GM23338 (cell line): ENCODE measurements around the gene BCS1L. TPM values are rescaled to one million over a fixed set of nuclear protein-coding genes. Genes with fewer than 3 reads are reported as not detected.
A peak's percentile ranks its signal among the peaks of the same experiment; 100 is the strongest.

Experiments used
- ATAC-seq: fragments of 200-7000 bp; cut with Tn5 transposase; 3 replicates; pipeline ENCODE4 v1.9.1; 2020
- DNase-seq: peaks from one replicate; pipeline ENCODE4 v3.0.0-alpha.2; 2015; ENCODE audit warnings: low spot score
- H2AFZ ChIP-seq: fragments of 200-600 bp; sonication (generic); 2 replicates; pipeline ENCODE4 v1.8.0; 2016; ENCODE audit warnings: antibody characterized with exemption, mild to moderate bottlenecking, moderate library complexity
- H3F3A ChIP-seq: fragments of 200-600 bp; sonication (generic); replicated peaks from 2 replicates; pipeline ENCODE4 v1.8.0; 2017; ENCODE audit warnings: antibody characterized with exemption, mixed run types, low read depth
- H3K27ac ChIP-seq: fragments of 200-600 bp; sonication (generic); 2 replicates; pipeline ENCODE4 v1.6.1; 2016; ENCODE audit warnings: low read depth
- H3K27me3 ChIP-seq: fragments of 200-600 bp; sonication (generic); 2 replicates; pipeline ENCODE4 v1.8.0; 2016; ENCODE audit warnings: mild to moderate bottlenecking, mixed run types, moderate library complexity; ENCODE audit not compliant: insufficient read depth
- H3K36me3 ChIP-seq: fragments of 200-600 bp; sonication (generic); 2 replicates; pipeline ENCODE4 v1.8.0; 2016; ENCODE audit warnings: mild to moderate bottlenecking; ENCODE audit not compliant: insufficient read depth
- H3K4me1 ChIP-seq: fragments of 200-600 bp; sonication (generic); 2 replicates; pipeline ENCODE4 v1.8.0; 2016; ENCODE audit warnings: mild to moderate bottlenecking, moderate library complexity; ENCODE audit not compliant: insufficient read depth
- H3K4me2 ChIP-seq: fragments of 200-600 bp; sonication (generic); 2 replicates; pipeline ENCODE4 v1.7.1; 2017; ENCODE audit warnings: mixed run types
- H3K4me3 ChIP-seq: fragments of 200-600 bp; sonication (generic); 2 replicates; pipeline ENCODE4 v1.6.1; 2016; ENCODE audit warnings: mixed run types
- H3K79me2 ChIP-seq: fragments of 200-600 bp; sonication (generic); replicated peaks from 2 replicates; pipeline ENCODE4 v1.8.0; 2017; ENCODE audit warnings: mild to moderate bottlenecking; ENCODE audit not compliant: insufficient read depth
- H3K9me2 ChIP-seq: fragments of 200-600 bp; sonication (generic); 2 replicates; pipeline ENCODE4 v1.8.0; 2017; ENCODE audit not compliant: insufficient read depth
- H4K20me1 ChIP-seq: fragments of 200-600 bp; sonication (generic); replicated peaks from 2 replicates; pipeline ENCODE4 v1.8.0; 2017; ENCODE audit warnings: mild to moderate bottlenecking; ENCODE audit not compliant: insufficient read depth
- H3K27ac Mint-ChIP-seq: 2 replicates; pipeline ENCODE4 v1.8.0; 2020; ENCODE audit warnings: inconsistent platforms, mild to moderate bottlenecking, moderate library complexity, mixed read lengths
- H3K27me3 Mint-ChIP-seq: 3 replicates; pipeline ENCODE4 v1.8.0; 2022; ENCODE audit warnings: low read depth, mild to moderate bottlenecking, moderate library complexity, mixed read lengths, inconsistent platforms; ENCODE audit not compliant: insufficient read depth, poor library complexity
- H3K36me3 Mint-ChIP-seq: 3 replicates; pipeline ENCODE4 v1.8.0; 2021; ENCODE audit warnings: low read depth, mild to moderate bottlenecking, inconsistent platforms, moderate library complexity, mixed read lengths
- H3K4me1 Mint-ChIP-seq: 3 replicates; pipeline ENCODE4 v1.8.0; 2020; ENCODE audit warnings: mild to moderate bottlenecking, inconsistent platforms, mixed read lengths
- H3K4me3 Mint-ChIP-seq: 3 replicates; pipeline ENCODE4 v1.8.0; 2021; ENCODE audit warnings: moderate library complexity, mild to moderate bottlenecking, inconsistent platforms, mixed read lengths
- H3K9me3 Mint-ChIP-seq: 3 replicates; pipeline ENCODE4 v1.8.0; 2020; ENCODE audit warnings: moderate library complexity, mild to moderate bottlenecking, inconsistent platforms, mixed read lengths
- CREB1 ChIP-seq: fragments of 250-450 bp; sonication (Bioruptor Pico); IDR thresholded peaks from 2 replicates; pipeline ENCODE4 v1.5.0; 2020; ENCODE audit warnings: low read depth, mild to moderate bottlenecking, moderate library complexity
- EZH2phosphoT487 ChIP-seq: fragments of 200-600 bp; sonication (generic); IDR thresholded peaks from one replicate; pipeline ENCODE4 v1.8.1; 2018; ENCODE audit warnings: antibody characterized with exemption; ENCODE audit not compliant: unreplicated experiment
- JUNB ChIP-seq: IDR thresholded peaks from one replicate; pipeline ENCODE4 v1.6.1; 2016; ENCODE audit warnings: antibody characterized with exemption; ENCODE audit not compliant: unreplicated experiment
- NANOG ChIP-seq: IDR thresholded peaks from 2 replicates; pipeline ENCODE4 v1.6.1; 2016; ENCODE audit warnings: antibody characterized with exemption, borderline replicate concordance
- POLR2AphosphoS5 ChIP-seq: IDR thresholded peaks from 2 replicates; pipeline ENCODE4 v1.6.1; 2016; ENCODE audit warnings: antibody characterized with exemption, low read depth
- REST ChIP-seq: IDR thresholded peaks from one replicate; pipeline ENCODE4 v1.6.1; 2018; ENCODE audit warnings: antibody characterized with exemption; ENCODE audit not compliant: unreplicated experiment
- STAT1 ChIP-seq: IDR thresholded peaks from one replicate; pipeline ENCODE4 v1.6.1; 2016; ENCODE audit warnings: antibody characterized with exemption; ENCODE audit not compliant: unreplicated experiment
- ZNF462 ChIP-seq: fragments of 250-450 bp; sonication (Bioruptor Pico); IDR thresholded peaks from 2 replicates; pipeline ENCODE4 v1.5.0; 2020; ENCODE audit warnings: mild to moderate bottlenecking, moderate library complexity
- polyA plus RNA-seq: library from polyadenylated mRNA; unstranded; fragments of >200 nt; fragmentation: Nextera tagmentation; extraction: Ambion mirVana; gene quantifications from 2 replicates; pipeline ENCODE4 v1.2.1, GENCODE V29; 2016
- total RNA-seq: library from RNA; depleted of rRNA; stranded (reverse); fragments of >200 nt; shearing (Covaris generic); gene quantifications from 2 replicates; pipeline ENCODE4 v1.2.3, GENCODE V29; 2014

BCS1L gene
- total and polyA plus RNA-seq, 2 experiments from 2014 or later: 16.9 to 31.6 TPM

GRCh38 chr2:218623366-218623705, 36.1 kb upstream of the BCS1L start:
- H3K36me3 Mint-ChIP-seq: no peaks in the 10 kb centered on the region
- no peaks in the 10 kb centered on the region for H3K9me2 ChIP-seq
- no peak for ATAC-seq
- H3K4me3 ChIP-seq: no peak overlapping the region
- no peaks in the 10 kb centered on the region for H3K79me2 ChIP-seq
- H3K27ac Mint-ChIP-seq: no peak overlapping the region
- no peak for DNase-seq
- H3K27me3 ChIP-seq: no peaks in the 10 kb centered on the region
- H3K4me3 Mint-ChIP-seq: no peak overlapping the region
- H3K4me1 ChIP-seq: no peaks in the 10 kb centered on the region
- H4K20me1 ChIP-seq: no peaks in the 10 kb centered on the region
- no peak overlapping the region for H3K27ac ChIP-seq
- H3F3A ChIP-seq: no peaks in the 10 kb centered on the region
- peak overlapping the region; percentile 93; the same call in 1 of the 2 replicates for H2AFZ ChIP-seq
- H3K36me3 ChIP-seq: no peaks in the 10 kb centered on the region
- no peak overlapping the region for H3K4me2 ChIP-seq
- H3K9me3 Mint-ChIP-seq: no peaks in the 10 kb centered on the region
- H3K4me1 Mint-ChIP-seq: peaks cover 2% of the 10 kb centered on the region; the same call in 1 of the 3 replicates
- H3K27me3 Mint-ChIP-seq: peaks cover 6% of the 10 kb centered on the region
- TF ChIP-seq NANOG (no peak), EZH2phosphoT487 (no peak), STAT1 (no peak), JUNB (no peak), POLR2AphosphoS5 (no peak), ZNF462 (CRISPR knock-in tag) (no peak)

GRCh38 chr2:218626369-218626768, 33.1 kb upstream of the BCS1L start:
- Histone ChIP-seq H3K27ac (no peak overlapping the region), H3K36me3 (no peaks in the 10 kb centered on the region), H3K4me1 (no peaks in the 10 kb centered on the region), H4K20me1 (no peaks in the 10 kb centered on the region), H3K79me2 (no peaks in the 10 kb centered on the region), H3K4me2 (no peak overlapping the region), H3F3A (no peaks in the 10 kb centered on the region), H3K4me3 (no peak overlapping the region), H2AFZ (peak overlapping the region; percentile 52; the same call in 1 of the 2 replicates), H3K9me2 (no peaks in the 10 kb centered on the region), H3K27me3 (no peaks in the 10 kb centered on the region)
- Mint-ChIP-seq H3K36me3 (no peaks in the 10 kb centered on the region), H3K9me3 (no peaks in the 10 kb centered on the region), H3K27me3 (peaks cover 6% of the 10 kb centered on the region), H3K4me1 (peaks cover 2% of the 10 kb centered on the region; the same call in 1 of the 3 replicates), H3K4me3 (no peak overlapping the region), H3K27ac (no peak overlapping the region)
- TF ChIP-seq CREB1 (CRISPR knock-in tag) (no peak), REST (no peak)
- ATAC-seq (no peak), DNase-seq (no peak)
